OCI-LY7 (cell line): ENCODE data around the gene PCDH9. TPM values are rescaled to one million over a fixed set of nuclear protein-coding genes. Genes with fewer than 3 reads are reported as not detected.

Source experiments
- BruUV-seq: library from RNA; stranded (reverse); fragments of 400-500 nt; replicated peaks from 2 replicates; lab custom pipeline; 2021; lab: Mats Ljungman, UMichigan
- CTCF ChIA-PET: fragments of 300-600 bp; sonication (Branson Sonifier 250); formaldehyde crosslinking; loops from one replicate; lab custom pipeline; 2022; ENCODE audit warnings: antibody characterized with exemption; ENCODE audit not compliant: unreplicated experiment; lab: Charles Lee
- POLR2A ChIA-PET: fragments of 300-600 bp; sonication (Branson Sonifier 250); formaldehyde crosslinking; loops from one replicate; lab custom pipeline; 2022; ENCODE audit warnings: antibody characterized with exemption; lab: Charles Lee
- DNase-seq: peaks from one replicate; pipeline ENCODE4 v3.0.0-alpha.2; 2015; ENCODE audit warnings: low spot score
- H2AFZ ChIP-seq: fragments of 200-600 bp; sonication (generic), shearing (Covaris generic); 2 replicates; pipeline ENCODE4 v1.6.1; 2014; ENCODE audit warnings: mild to moderate bottlenecking, antibody characterized with exemption, low read length, moderate library complexity
- H3K27ac ChIP-seq: fragments of 200-600 bp; sonication (generic); 2 replicates; pipeline ENCODE4 v1.5.1; 2014; ENCODE audit warnings: mixed run types, low read depth, mild to moderate bottlenecking, moderate library complexity, low read length, inconsistent platforms; ENCODE audit not compliant: poor library complexity, severe bottlenecking
- H3K36me3 ChIP-seq: fragments of 200-600 bp; sonication (generic); 2 replicates; pipeline ENCODE4 v1.6.1; 2014; ENCODE audit warnings: mild to moderate bottlenecking, antibody characterized with exemption, low read length, moderate library complexity, mixed read lengths; ENCODE audit not compliant: insufficient read depth
- H3K4me1 ChIP-seq: fragments of 200-600 bp; sonication (generic); 2 replicates; pipeline ENCODE4 v1.5.1; 2014; ENCODE audit warnings: mild to moderate bottlenecking, low read length; ENCODE audit not compliant: insufficient read depth, poor library complexity, severe bottlenecking
- H3K4me2 ChIP-seq: fragments of 200-600 bp; sonication (generic); 2 replicates; pipeline ENCODE4 v1.6.1; 2014; ENCODE audit warnings: mild to moderate bottlenecking, low read length
- H3K4me3 ChIP-seq: fragments of 200-600 bp; sonication (generic); 2 replicates; pipeline ENCODE4 v1.5.1; 2014; ENCODE audit warnings: mild to moderate bottlenecking, low read depth, low read length; ENCODE audit not compliant: poor library complexity, severe bottlenecking
- H3K79me2 ChIP-seq: fragments of 200-600 bp; sonication (generic); 2 replicates; pipeline ENCODE4 v1.6.1; 2016; ENCODE audit warnings: low read depth, mild to moderate bottlenecking, low read length, moderate library complexity, mixed read lengths; ENCODE audit not compliant: insufficient read depth
- H3K9me2 ChIP-seq: fragments of 200-600 bp; sonication (generic); 2 replicates; pipeline ENCODE4 v1.6.1; 2016; ENCODE audit warnings: mild to moderate bottlenecking, low read length, mixed read lengths; ENCODE audit not compliant: insufficient read depth
- H3K9me3 ChIP-seq: fragments of 200-600 bp; sonication (generic); 2 replicates; pipeline ENCODE4 v1.6.1; 2014; ENCODE audit warnings: mild to moderate bottlenecking, mixed run types, low read length, mixed read lengths
- H4K20me1 ChIP-seq: fragments of 200-600 bp; sonication (generic); 2 replicates; pipeline ENCODE4 v1.6.1; 2014; ENCODE audit warnings: mild to moderate bottlenecking, antibody characterized with exemption, low read length, moderate library complexity, mixed read lengths; ENCODE audit not compliant: insufficient read depth
- EZH2phosphoT487 ChIP-seq: fragments of 200-600 bp; sonication (generic); IDR thresholded peaks from 2 replicates; pipeline ENCODE4 v1.6.1; 2018; ENCODE audit warnings: low read depth, borderline replicate concordance, mild to moderate bottlenecking, mixed run types, antibody characterized with exemption, low read length, moderate library complexity, mixed read lengths
- intact Hi-C: fragments of 100-400 bp; cut with micrococcal nuclease; formaldehyde crosslinking; loops from one replicate; pipeline ENCODE4 v1.10.0; 2022; ENCODE audit not compliant: unreplicated experiment
- total RNA-seq, 2 experiments: library from RNA; depleted of rRNA in 1 of 2; stranded (reverse); fragments of >200 nt in 1 of 2; shearing (Covaris generic) in 1 of 2; gene quantifications; 2 replicates each; pipeline ENCODE4 v1.2.3, GENCODE V29; 2014 to 2022
- TF ChIP-seq, protein P1 (sequence below): fragments of 200-600 bp; sonication (generic); conservative IDR thresholded peaks from 2 replicates; pipeline ENCODE4 v1.5.1; 2014; ENCODE audit warnings: mild to moderate bottlenecking, antibody characterized with exemption, low read length, moderate library complexity, mixed read lengths

The PCDH9 gene
- total RNA-seq, 2 experiments from 2014 or later: 20.1 to 26.0 TPM

DNA sequence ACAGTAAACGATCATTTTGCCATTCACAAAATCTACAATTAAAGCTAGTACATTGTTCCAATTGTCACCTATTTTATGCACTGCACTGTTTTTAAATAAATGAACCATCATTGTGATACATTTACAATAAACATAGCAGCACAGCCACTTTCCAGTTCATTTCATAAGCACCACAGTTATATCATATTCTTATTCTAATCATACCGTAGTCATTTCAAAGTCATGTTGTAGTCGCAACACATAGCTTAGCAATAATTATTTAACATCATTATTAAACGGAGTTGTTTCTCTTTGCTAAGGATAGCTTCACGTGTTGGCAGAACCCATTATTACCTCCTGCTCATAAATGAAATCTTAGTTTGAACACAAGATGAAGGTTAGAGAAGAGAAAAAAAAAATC is 2.2 kb upstream of the PCDH9 start:
- no TSS peak for BruUV-seq
- intact Hi-C loops: no loop called here
- Histone ChIP-seq H3K9me2 (no peaks in the 10 kb centered on the region), H3K9me3 (no peaks in the 10 kb centered on the region), H3K4me1 (peaks cover 14% of the 10 kb centered on the region), H4K20me1 (no peaks in the 10 kb centered on the region; the same call in 1 of the 2 replicates), H2AFZ (no peak overlapping the region), H3K4me3 (no peak overlapping the region), H3K4me2 (no peak overlapping the region), H3K36me3 (peaks cover 4% of the 10 kb centered on the region; the same call in 1 of the 2 replicates), H3K27ac (no peak overlapping the region), H3K79me2 (peaks cover 25% of the 10 kb centered on the region)
- POLR2A ChIA-PET: interaction anchor here (0.6 to 3.5 kb wide), 18 partner anchors 10 to 1576 kb away, joined by 3 to 32 read pairs (median 3); no protein-coding TSS in a partner anchor
- no peak for DNase-seq
- TF ChIP-seq, protein P1, sequence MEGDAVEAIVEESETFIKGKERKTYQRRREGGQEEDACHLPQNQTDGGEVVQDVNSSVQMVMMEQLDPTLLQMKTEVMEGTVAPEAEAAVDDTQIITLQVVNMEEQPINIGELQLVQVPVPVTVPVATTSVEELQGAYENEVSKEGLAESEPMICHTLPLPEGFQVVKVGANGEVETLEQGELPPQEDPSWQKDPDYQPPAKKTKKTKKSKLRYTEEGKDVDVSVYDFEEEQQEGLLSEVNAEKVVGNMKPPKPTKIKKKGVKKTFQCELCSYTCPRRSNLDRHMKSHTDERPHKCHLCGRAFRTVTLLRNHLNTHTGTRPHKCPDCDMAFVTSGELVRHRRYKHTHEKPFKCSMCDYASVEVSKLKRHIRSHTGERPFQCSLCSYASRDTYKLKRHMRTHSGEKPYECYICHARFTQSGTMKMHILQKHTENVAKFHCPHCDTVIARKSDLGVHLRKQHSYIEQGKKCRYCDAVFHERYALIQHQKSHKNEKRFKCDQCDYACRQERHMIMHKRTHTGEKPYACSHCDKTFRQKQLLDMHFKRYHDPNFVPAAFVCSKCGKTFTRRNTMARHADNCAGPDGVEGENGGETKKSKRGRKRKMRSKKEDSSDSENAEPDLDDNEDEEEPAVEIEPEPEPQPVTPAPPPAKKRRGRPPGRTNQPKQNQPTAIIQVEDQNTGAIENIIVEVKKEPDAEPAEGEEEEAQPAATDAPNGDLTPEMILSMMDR: no peak
- TF ChIP-seq EZH2phosphoT487: no peak
- CTCF ChIA-PET: no interaction called here

DNA sequence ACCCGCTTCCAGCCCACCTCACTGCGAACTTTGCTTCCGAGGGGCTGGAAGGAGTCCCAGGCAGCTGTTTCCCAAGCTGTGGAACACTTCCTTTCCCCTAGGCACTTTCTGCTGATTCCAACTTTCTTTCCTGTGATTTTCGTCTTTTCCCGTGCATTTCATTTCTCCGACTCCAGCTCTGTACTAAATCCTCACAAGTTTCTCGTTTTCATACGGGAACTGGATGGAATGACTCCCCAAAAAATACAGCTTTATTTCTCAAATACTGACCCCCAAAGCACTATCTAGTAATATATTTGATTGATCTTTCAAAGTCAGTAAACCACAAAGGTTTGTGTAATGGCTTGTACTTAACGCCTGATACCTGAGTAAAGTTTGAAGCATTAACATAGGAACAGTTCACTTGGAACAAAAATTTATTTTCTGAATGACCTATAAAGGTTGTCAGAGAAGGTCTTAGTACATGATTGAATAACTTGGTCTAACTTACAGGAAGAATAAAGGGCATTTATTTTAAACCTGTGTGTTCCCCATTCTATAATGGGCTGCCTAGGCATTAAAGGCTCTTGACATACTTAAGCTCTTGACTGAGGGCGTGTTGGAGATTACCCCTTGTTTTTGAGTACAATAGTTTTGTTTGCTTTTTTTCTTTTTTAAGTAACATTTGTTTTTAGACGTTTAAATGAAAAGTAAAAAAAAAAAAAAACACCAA is 1.3 kb upstream of the PCDH9 start:
- peak overlapping the region; percentile 74 for H3K4me2 ChIP-seq
- POLR2A ChIA-PET: interaction anchor here (0.6 to 3.5 kb wide), 18 partner anchors 9 to 1346 kb away, joined by 3 to 32 read pairs (median 4); no protein-coding TSS in a partner anchor
- intact Hi-C loops: loop anchor here (2.0 kb wide), 1 partner anchor 1093 kb away; no protein-coding TSS in a partner anchor
- peaks cover 28% of the 10 kb centered on the region for H3K79me2 ChIP-seq
- H3K27ac ChIP-seq: no peak overlapping the region
- H4K20me1 ChIP-seq: no peaks in the 10 kb centered on the region; the same call in 1 of the 2 replicates
- H3K36me3 ChIP-seq: peaks cover 5% of the 10 kb centered on the region; the same call in 1 of the 2 replicates
- CTCF ChIA-PET: no interaction called here
- TF ChIP-seq, protein P1: no peak
- TF ChIP-seq EZH2phosphoT487: no peak
- BruUV-seq: no TSS peak
- H3K4me3 ChIP-seq: peak overlapping the region; percentile 90
- no peaks in the 10 kb centered on the region for H3K9me3 ChIP-seq
- peaks cover 14% of the 10 kb centered on the region for H3K4me1 ChIP-seq
- no peaks in the 10 kb centered on the region for H3K9me2 ChIP-seq
- peak overlapping the region; percentile 46; the same call in 1 of the 2 replicates for H2AFZ ChIP-seq
- peak; percentile 19 for DNase-seq
